G401 (cell line): Measurements from ENCODE around the gene SMIM15. TPM values are rescaled to one million over a fixed set of nuclear protein-coding genes. Genes with fewer than 3 reads are reported as not detected.

Experiments used
- DNase-seq: peaks from one replicate; pipeline ENCODE4 v3.0.0-alpha.2; 2015; ENCODE audit warnings: low spot score
- in situ Hi-C: cut with HindIII; loops from 2 replicates; pipeline ENCODE4 v1.10.0; 2016; ENCODE audit warnings: low sequenced_read_pairs, mixed read lengths
- total RNA-seq: library from RNA; depleted of rRNA; stranded (reverse); fragments of >200 nt; shearing (Covaris generic); gene quantifications from 2 replicates; pipeline ENCODE4 v1.2.3, GENCODE V29; 2014

SMIM15 gene
- total RNA-seq, 1 experiment from 2014 or later = 78.5 TPM

DNA sequence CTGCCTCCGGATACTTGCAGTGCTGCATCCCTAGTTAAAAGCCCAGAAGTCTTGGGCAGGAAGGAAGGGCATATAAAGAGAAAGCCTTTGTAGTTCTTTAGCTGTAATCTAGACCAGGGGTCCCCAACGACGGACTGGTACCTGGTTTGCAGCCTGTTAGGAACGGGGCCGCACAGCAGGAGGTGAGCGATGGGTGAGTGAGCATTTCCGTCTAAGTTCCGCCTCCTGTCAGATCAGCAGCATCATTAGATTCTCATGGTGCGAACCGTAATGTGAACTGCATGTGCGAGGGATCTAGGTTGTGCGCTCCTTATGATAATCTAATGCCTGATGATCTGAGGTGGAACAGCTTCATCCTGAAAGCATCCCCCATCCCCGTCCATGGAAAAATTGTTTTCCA, 1.6 kb upstream of the SMIM15 start:
- in situ Hi-C loops = no loop called here
- DNase-seq = no peak

DNA sequence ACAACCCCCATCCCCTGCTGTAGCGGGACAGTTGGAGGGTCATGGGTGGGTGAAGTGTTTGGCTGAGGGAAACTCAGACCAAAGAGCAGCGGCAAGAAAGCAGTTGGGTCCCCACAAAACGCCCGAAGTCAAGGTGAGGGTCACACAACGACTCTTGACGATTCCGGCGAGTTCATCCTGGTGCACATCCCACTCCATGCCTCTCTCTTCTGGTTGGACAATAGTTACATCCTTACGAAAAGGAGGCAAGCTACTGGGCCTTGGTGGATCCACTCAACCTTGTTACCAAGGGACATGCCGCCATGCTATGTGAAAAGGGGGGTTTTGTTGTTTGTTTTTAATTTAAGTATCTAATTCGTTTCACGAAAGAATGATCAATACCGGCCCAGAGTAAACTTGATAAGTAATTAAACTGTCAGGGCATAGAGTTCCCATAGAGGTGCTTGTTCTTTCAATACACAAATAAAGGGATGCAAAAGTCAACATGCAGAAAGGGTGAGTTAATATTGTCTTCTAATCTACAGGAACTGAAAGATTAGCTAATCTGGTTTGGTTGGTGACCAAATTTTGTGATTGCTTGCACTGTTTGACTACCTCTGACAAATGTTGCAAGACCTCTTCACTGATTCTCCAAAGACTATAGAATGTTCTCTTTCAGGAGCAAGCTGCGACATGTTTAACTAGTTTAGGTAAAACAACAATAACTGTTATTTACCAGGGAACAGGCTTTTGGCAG, 732 bp upstream of the SMIM15 start:
- peak; percentile 41 for DNase-seq

DNA sequence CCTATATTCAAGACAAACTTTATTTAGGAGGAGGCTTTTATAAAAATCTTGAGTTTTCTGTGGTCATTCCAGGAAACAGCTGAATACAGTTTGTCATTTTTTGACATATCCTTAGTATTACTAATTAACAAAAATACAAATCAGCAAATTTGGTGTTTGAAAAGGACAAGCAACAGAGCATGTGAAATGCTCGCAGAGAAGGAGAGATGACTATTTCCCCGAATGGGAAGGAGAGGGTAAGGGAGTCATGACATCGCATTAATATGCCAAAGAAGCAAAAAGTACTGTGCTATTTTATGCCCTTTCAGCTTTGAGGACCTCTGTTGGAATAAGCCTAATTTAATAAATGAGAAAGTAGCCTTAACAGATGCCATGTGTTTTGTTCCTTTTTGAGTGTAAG, 1.8 kb downstream of the SMIM15 start:
- in situ Hi-C loops = no loop called here

More for the DNA sequence above, 732 bp upstream of the SMIM15 start:
- in situ Hi-C loops = no loop called here

DNA sequence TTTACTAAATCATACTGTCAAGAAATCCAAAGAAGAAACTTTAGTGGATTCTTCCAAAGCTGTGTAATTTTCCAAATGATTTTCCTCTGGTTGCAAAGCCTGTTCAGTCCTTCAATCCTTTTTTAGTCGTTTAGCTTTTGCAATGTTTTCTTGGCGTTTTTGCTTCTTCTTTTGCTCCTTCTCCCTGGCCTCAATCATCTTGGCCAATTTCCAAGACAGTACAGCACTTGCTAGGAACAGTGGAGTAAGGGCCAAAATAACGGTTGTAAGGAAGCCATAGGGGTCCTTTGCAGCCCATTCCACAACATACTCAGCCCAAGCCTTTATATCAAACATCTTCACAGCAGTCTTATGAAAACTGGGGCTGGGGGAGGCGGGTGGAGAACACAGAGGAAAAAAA, 2.4 kb downstream of the SMIM15 start:
- in situ Hi-C loops = no loop called here
- peak; percentile 18 for DNase-seq

More for the DNA sequence above, 1.8 kb downstream of the SMIM15 start:
- DNase-seq = no peak

DNA sequence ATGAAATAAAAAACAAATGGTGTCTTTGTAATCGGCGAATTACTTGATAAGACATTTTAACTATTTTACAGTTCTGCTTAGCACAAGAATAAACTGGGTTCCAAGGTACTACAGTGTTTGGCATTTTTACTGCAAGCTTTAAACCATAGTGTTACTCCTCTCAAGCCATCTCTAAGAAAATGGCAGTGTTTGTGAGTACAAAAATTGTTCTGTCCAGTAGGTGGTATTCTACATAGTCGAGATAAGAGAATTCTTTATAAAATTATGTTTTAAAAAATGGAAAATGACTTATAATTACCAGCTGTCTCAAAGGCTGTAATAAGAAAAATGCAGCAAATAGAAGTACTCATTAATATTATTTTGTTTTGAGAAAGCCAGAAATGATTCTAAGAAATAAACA, 3.2 kb downstream of the SMIM15 start:
- in situ Hi-C loops = no loop called here

DNA sequence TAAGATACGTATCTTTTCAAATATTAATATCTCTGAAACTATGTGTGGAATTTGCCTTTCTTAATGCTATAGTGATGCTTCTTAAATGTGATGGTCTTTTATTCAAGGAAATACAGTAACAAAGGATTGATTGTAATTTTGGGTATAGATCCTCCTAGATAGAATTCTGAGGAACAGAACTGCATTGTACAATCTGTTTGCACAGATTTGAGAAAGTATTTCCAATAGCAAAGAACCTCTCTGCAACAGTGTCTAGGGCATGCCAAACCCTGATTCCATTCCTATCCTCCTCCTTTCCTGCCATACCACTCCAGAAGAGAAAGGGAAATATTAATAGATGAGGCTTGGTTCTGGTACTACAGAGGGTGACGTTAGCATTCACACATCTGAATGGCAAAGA, 10.4 kb downstream of the SMIM15 start:
- DNase-seq = no peak
- in situ Hi-C loops = no loop called here

More for the DNA sequence above, 3.2 kb downstream of the SMIM15 start:
- no peak for DNase-seq

DNA sequence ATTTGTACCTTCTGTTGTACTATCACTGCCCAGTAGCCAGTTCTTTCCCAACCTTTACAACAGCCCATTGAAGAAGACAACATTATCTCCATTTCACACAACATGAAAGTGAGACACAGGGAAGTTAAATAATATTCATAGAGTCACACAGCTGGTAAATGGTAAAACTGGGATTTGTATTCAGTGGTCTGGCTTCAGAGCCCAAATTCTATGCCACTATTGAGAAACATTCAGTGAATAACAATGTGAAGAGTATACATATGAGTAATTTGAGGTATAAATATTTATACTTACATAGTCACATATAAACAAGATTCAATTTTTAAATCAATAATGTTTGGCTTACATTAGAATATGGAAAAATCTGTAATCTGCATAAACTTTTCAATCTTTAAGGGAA, 13.8 kb downstream of the SMIM15 start:
- DNase-seq = no peak
- in situ Hi-C loops = no loop called here

DNA sequence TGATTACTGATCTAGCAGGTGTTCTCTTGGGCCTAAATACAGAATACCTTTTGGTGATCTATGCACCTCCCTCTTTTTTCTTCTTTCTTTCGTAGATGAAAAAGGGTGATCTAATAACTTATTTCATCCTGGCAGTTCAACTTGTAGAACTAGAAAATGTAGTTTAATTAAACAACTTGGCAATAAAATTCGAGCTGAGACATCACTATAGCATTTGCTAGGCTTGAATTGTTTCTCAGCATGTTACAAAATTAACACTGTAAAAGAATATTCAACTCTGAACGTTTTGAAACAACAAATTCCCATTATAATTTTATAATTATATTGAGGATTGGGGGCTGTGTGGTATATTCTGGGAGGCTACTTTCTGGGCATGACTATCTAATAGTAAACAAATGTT, 19.5 kb downstream of the SMIM15 start:
- in situ Hi-C loops = no loop called here

DNA sequence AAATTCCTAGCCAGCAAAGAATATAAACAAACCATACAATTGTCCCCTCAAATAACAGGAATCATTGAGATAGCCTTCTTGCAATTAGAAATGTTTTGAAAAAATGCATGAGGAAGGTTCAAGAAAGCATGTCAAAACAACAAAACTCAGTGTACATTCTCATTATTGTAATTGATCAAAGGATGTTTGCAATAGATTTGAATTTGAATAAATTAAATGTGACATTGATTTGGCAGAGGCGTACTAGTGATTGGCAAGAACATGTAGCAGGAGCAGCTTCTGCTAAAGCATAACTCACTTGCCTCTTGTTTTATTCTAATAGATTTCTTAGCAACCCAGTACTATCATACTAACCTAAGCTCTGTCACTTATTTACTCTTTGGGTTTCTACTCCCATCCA, 19.9 kb downstream of the SMIM15 start:
- DNase-seq = no peak
- in situ Hi-C loops = no loop called here

More for the DNA sequence above, 19.5 kb downstream of the SMIM15 start:
- DNase-seq = no peak

DNA sequence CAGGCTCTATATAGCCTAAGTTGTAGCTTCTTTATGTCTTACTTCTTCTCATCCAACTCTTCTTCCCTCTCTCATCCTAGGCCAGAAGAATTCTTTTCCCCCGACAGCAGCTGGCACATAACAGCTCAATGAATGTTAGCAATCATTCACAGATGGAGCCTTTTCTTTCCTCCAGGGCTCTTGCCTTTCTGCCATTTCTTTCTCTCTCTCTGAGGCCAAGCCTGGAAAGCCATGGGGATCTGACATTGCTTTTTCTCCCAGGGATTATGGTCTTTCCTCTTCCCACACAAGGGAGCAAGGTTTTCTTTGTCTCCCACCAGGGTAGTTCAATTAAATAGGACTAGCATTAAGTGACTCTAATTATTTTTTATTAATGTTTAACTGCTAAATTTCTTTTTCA, 20.5 kb downstream of the SMIM15 start:
- peak; percentile 35 for DNase-seq
- in situ Hi-C loops = no loop called here

DNA sequence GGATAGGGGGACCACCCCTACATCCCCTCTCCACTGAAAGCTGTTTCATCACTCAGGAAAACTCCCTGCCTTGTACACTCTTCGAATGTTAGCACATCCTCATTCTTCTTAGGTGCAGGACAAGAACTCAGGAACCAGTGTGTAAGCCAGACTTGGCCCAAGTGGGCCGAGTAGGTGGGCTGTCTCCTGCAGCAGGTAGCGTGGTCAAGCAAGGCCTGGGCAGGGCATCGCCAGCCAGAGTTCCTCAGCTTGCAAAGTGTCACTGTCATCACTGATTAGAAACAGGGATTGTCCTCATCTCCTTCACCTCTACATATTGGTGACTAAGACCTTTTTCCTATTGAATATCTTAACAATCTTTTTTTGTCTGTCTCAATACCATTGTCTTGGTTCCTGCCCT, 22.3 kb downstream of the SMIM15 start:
- DNase-seq = no peak
- in situ Hi-C loops = no loop called here

DNA sequence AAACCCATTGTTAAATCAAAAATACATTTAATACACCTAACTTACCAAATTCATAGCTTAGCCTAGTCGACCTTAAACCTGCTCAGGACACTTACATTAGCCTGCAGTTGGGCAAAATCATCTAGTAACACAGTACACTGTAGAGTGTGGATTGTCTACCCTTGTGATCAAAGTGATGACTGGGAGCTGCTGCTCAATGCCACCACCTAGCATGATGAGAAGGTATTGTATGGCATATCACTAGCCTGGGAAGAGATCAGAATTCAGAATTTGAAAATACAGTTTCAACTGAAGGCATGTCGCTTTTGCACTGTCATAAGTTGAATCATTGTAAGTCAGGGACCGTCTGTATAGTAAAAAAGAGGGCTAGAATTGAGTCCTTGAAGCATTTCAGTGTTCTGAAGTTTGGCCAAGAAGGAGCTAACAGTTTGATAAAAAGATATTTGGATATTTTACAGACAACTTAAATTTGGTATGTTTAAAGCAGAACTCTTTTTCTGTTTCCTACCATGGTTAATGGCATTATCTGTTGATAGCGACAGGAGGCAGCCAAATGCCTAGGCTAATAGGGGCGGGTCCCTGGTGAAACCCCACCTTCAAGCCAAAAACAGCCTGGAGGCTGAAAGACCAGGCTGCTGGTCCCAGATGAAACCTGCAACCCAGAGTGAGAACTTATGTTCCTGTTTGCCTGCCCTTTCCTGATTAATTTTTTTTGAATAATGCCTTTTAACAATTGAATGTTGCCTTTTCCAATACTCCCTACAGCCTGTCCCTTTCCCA, 23.0 kb downstream of the SMIM15 start:
- in situ Hi-C loops = no loop called here

DNA sequence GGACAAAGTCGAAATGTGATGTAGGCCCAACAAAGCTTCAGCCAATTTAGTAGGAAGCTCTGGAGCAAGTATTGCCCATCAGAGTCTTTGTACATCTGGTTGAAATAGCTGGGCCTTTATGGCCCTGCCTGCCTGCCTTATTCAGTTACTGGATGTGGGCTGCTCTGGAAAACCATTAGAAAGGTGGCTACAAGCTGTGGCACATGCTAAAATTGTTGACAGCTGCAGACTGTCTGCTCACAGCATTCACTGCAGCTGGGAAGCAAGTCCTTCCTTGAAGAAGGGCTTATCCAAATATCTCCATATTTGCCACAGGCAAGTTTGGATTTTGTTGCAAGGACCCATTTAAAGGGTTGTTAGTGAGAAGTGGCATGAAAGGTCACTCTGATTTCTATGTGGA, 24.4 kb downstream of the SMIM15 start:
- no peak for DNase-seq
- in situ Hi-C loops = no loop called here

More for the DNA sequence above, 23.0 kb downstream of the SMIM15 start:
- no peak for DNase-seq

DNA sequence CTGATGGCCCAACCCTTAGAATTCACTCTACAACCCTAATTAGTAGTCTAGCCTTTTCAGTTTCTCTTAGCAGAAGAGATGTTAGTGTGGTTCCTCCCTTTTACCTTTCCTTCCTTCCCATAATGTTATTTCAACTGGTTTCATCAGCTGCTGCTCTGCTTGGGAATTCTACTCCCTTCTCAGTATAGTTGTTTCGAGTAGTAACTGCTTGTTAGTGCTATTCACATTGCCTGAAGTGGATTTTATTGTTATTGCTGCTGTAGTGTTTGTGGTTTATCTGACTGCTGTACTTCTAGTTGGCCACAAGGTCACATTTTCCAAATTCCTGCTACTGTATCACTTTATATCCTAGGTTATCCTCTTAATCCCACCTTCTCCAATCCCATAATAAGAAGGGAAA, 29.7 kb downstream of the SMIM15 start:
- DNase-seq = no peak
- in situ Hi-C loops = no loop called here

DNA sequence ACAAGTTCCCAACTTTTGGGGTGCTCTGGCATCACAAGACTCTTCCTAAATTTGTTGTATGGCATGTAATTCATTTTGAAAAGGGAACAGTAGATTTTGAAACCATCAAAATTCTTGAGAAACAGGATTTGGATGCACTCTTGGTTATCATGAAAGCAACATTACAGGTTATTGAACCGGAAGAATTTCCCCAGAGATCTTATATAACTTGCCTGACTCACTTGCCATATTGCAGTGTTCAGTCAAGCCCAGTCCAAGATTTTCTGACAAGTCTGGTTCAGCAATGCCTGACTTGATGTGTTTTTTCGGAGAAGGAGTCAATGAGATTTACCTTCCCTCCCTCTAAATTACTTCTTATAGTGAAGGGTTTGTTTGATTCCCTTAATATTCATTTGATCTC, 32.0 kb downstream of the SMIM15 start:
- in situ Hi-C loops = no loop called here
- DNase-seq = peak; percentile 22

DNA sequence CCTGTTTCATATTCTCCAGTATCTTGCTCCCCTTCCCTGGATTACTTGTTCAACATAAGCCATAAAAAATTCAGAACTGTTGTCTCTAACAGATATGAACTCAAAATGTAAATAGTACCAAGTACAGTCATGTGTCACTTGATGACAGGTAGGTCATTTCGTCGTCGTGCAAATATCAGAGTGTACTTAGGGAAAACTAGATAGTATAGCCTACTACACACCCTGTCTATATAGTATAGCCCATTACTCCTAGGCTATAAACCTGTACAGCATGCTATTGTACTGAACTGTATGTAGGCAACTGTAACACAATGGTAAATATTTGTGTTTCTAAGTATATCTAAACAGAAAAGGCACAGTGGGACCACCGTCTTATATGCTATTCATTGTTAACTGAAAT, 39.1 kb downstream of the SMIM15 start:
- in situ Hi-C loops = no loop called here
- no peak for DNase-seq

DNA sequence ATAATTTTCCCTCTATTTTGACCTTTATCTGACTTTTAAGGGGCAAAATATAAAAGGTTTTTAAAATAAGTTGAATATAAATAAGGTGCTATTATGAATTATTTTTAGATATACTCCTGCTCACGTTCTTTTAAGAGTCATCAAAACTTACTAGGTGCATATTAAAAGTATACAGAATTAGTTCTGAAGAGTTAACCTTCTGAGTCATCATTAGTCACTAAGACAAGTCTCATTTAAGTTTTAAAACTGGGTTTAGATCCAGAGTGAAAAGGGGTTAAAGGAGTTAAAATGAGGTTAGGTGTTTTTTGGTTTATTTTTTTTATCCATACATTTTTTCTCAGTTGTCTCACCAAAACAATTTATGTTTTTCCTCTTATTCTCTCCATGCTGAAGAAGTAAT, 41.7 kb downstream of the SMIM15 start:
- in situ Hi-C loops = no loop called here
- DNase-seq = no peak

DNA sequence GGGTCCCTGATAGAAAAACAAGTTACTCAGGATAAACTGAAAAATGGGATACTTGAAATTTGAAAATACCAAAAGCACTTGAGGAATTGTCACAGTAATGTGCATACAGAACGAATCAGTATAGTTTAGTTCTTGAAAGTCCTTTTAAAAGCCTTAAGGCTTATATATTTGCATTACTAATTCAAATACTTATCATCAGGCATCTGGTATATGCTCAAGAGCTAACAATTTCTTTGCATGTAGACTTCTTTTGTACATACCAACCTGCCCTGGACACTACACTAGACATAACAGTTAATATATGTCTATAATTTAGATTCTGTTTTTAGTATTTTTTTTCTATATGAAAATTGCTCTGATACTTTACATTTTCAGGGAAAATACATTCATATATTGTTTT, 43.2 kb downstream of the SMIM15 start:
- in situ Hi-C loops = no loop called here
- no peak for DNase-seq

DNA sequence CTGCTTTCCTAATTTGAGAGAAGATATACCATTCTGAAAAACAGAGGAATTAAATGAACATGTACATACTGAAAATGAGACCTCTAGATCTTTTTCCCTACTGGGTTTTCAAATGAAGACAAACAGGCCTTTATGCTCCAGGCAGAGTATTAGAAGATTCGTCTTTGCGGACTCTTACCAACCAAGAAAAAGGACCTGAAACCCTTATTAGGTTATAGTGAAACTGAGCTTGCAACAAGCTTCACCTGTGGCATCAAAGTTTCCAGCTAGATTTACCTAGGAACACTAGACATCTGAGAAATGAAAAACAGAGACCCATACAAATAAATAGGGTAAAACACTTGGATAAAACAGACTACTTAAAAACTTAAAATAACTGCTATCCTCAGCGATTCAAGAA, 46.3 kb downstream of the SMIM15 start:
- no peak for DNase-seq
- in situ Hi-C loops = no loop called here

DNA sequence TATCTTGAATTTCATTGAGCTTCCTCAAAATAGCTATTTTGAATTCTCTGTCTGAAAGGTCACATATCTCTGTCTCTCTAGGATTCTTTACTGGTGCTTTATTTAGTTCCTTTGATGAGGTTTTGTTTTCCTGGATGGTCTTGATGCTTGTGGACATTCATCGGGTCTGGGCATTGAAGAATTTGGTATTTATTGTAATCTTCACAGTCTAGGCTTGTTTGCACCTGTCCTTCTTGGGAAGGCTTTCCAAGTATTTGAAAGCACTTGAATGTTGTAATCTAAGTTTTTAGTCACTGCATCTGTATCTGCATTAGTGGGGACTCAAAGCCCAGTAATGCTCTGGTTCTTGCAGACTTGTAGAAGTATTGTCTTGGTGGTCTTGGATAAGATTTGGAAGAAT, 47.8 kb downstream of the SMIM15 start:
- DNase-seq = no peak
- in situ Hi-C loops = no loop called here
